ENCODE data around the gene CRHR1.

DNA sequence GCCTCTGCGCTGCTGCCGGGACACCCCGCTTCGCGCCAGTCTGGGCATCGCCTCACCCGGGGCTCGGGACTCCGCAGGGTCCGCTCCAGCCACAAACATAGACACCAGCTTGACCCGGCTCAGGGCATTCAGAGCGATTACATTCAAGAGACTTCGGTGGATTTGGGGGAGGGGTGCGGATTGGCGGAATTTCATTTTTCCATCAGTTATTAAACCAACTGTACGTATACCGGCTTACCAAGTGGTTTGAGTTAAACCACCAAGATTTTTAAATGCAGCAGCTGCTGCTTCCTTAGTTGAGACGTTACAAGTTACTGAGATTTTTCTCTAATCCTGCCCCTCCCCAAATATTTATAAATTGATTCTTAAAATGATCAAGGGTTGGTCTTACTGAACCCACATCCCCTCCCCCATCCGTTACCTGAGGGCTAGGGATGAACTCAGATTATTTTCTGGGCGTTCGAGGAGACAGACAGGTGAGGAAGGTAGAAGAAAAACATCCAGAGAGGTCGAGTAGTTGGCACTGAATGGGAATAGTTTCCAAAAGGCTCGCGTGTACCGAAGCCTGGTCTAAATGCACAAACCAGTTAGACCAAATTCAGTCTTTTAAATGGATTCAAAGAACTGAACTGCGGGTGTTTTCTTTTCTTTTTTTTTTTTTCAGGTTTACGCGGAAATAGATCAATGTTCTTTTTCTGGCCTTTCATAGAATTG is 1.5 kb downstream of the CRHR1 start:
- TF ChIP-seq SPI1 (IDR thresholded peaks at IDR 0.05; ENCODE audit: borderline replicate concordance, low read depth) (no peak), POLR2AphosphoS5 (IDR thresholded peaks at IDR 0.05; ENCODE audit: low read depth) (no peak)
- TF ChIP-seq, protein P1, sequence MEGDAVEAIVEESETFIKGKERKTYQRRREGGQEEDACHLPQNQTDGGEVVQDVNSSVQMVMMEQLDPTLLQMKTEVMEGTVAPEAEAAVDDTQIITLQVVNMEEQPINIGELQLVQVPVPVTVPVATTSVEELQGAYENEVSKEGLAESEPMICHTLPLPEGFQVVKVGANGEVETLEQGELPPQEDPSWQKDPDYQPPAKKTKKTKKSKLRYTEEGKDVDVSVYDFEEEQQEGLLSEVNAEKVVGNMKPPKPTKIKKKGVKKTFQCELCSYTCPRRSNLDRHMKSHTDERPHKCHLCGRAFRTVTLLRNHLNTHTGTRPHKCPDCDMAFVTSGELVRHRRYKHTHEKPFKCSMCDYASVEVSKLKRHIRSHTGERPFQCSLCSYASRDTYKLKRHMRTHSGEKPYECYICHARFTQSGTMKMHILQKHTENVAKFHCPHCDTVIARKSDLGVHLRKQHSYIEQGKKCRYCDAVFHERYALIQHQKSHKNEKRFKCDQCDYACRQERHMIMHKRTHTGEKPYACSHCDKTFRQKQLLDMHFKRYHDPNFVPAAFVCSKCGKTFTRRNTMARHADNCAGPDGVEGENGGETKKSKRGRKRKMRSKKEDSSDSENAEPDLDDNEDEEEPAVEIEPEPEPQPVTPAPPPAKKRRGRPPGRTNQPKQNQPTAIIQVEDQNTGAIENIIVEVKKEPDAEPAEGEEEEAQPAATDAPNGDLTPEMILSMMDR (IDR thresholded peaks at IDR 0.05; ENCODE audit: insufficient read depth, low read length), result no peak

Data from HL-60 (cell line).